Measurements from ENCODE around the gene KRTAP5-3.

The KRTAP5-3 gene

GRCh38 chr11:1564535-1565172 lies 43.6 kb downstream of the KRTAP5-3 start:
- peak; percentile 93 for DNase-seq (ENCODE audit: low spot score)

GRCh38 chr11:1563697-1564534 lies 44.3 kb downstream of the KRTAP5-3 start:
- no peak for DNase-seq (ENCODE audit: low spot score)

- no peak for DNase-seq (ENCODE audit: low spot score)
These were observed 45.1 kb downstream of the KRTAP5-3 start for GRCh38 chr11:1563149-1563638.

GRCh38 chr11:1562469-1563148 lies 45.7 kb downstream of the KRTAP5-3 start:
- DNase-seq (ENCODE audit: low spot score): no peak

- no peak for DNase-seq (ENCODE audit: low spot score)
These were observed 46.3 kb downstream of the KRTAP5-3 start for GRCh38 chr11:1561955-1562354.

GRCh38 chr11:1561266-1561665 lies 47.0 kb downstream of the KRTAP5-3 start:
- no peak for DNase-seq (ENCODE audit: low spot score)

GRCh38 chr11:1560649-1561251 lies 47.5 kb downstream of the KRTAP5-3 start:
- no peak for DNase-seq (ENCODE audit: low spot score)

- DNase-seq (ENCODE audit: low spot score): no peak
These were observed 48.1 kb downstream of the KRTAP5-3 start for GRCh38 chr11:1560002-1560648.

GRCh38 chr11:1559111-1559951 lies 48.9 kb downstream of the KRTAP5-3 start:
- peak; percentile 92 for DNase-seq (ENCODE audit: low spot score)

GRCh38 chr11:1558775-1559110 lies 49.5 kb downstream of the KRTAP5-3 start:
- no peak for DNase-seq (ENCODE audit: low spot score)

- peak; percentile 91 for DNase-seq (ENCODE audit: low spot score)
These were observed 50.1 kb downstream of the KRTAP5-3 start for GRCh38 chr11:1557904-1558774.
